MM.1S (cell line): ENCODE data around the gene SLC3A2.

Source experiments
- CTCF ChIP-seq: fragments of 300-600 bp; sonication (generic); IDR thresholded peaks from 2 replicates; pipeline ENCODE4 v1.5.1; 2016; ENCODE audit warnings: antibody characterized with exemption, low read length, mixed read lengths
- EZH2 ChIP-seq: fragments of 300-600 bp; sonication (generic); optimal IDR thresholded peaks from 2 replicates; pipeline ENCODE3; 2017; ENCODE audit warnings: low read depth, mild to moderate bottlenecking, antibody characterized with exemption, low read length, mixed read lengths

- TF ChIP-seq CTCF, result no peak
- TF ChIP-seq EZH2, result no peak
Measured at GRCh38 chr11:62931499-62932278, 51.0 kb downstream of the SLC3A2 start.
